Brain microvascular endothelial cell (primary cell): ENCODE measurements around the gene AARSD1.
"Not testable (repeated sequence)": the region's sequence is repeated elsewhere in the genome, so short reads cannot be mapped to it uniquely, and the experiment has no call there.

ENCODE experiments used
- DNase-seq: peaks from one replicate; pipeline ENCODE4 v3.0.0-alpha.2; 2020
- H3K27ac ChIP-seq: fragments of 250-450 bp; sonication (Bioruptor Pico); 2 replicates; pipeline ENCODE4 v1.5.1; 2020; ENCODE audit warnings: mild to moderate bottlenecking, moderate library complexity
- H3K27me3 ChIP-seq: fragments of 250-450 bp; sonication (Bioruptor Pico); replicated peaks from 2 replicates; pipeline ENCODE4 v1.5.1; 2020; ENCODE audit warnings: mild to moderate bottlenecking
- H3K36me3 ChIP-seq: fragments of 250-450 bp; sonication (Bioruptor Pico); replicated peaks from 2 replicates; pipeline ENCODE4 v1.5.1; 2020; ENCODE audit warnings: mild to moderate bottlenecking
- H3K4me3 ChIP-seq: 2 replicates; pipeline ENCODE4 v1.5.1; 2011; ENCODE audit warnings: low read depth, mild to moderate bottlenecking, control low read depth, low read length, moderate library complexity
- CTCF ChIP-seq: IDR thresholded peaks from 2 replicates; pipeline ENCODE4 v1.5.1; 2011; ENCODE audit warnings: low read depth, mild to moderate bottlenecking, moderate library complexity, low read length, control low read depth, inconsistent platforms; ENCODE audit errors: missing control alignments
- in situ Hi-C: cut with HindIII; loops from 2 replicates; pipeline ENCODE4 v1.10.0; 2017; ENCODE audit warnings: low sequenced_read_pairs, low pct_ligation_motif_present

Gene AARSD1

GRCh38 chr17:42982266-42982665 lies 18.0 kb upstream of the AARSD1 start:
- H3K4me3 ChIP-seq, result no peak overlapping the region
- no peak for DNase-seq
- no peaks in the 10 kb centered on the region for H3K27me3 ChIP-seq
- in situ Hi-C loops, result no loop called here
- H3K27ac ChIP-seq, result no peak overlapping the region
- peaks cover 3% of the 10 kb centered on the region for H3K36me3 ChIP-seq
- no peak for TF ChIP-seq CTCF

- Histone ChIP-seq H3K27ac (peak overlapping the region; percentile 55), H3K4me3 (peak overlapping the region; percentile 86), H3K27me3 (no peaks in the 10 kb centered on the region), H3K36me3 (no peaks in the 10 kb centered on the region)
- TF ChIP-seq CTCF, result no peak
- peak; percentile 54 for DNase-seq
- in situ Hi-C loops, result no loop called here
Observed at GRCh38 chr17:42980766-42981397, 16.6 kb upstream of the AARSD1 start.

GRCh38 chr17:42980274-42980765 lies 16.1 kb upstream of the AARSD1 start, which contains the start of gene RUNDC1:
Gene RUNDC1, plus strand, starts transcription at chr17:42980565. Its CDS starts 12 bp downstream, at chr17:42980577.
- in situ Hi-C loops, result no loop called here

GRCh38 chr17:42979511-42980273 lies 15.4 kb upstream of the AARSD1 start, which contains the start of gene PTGES3L:
Gene PTGES3L, minus strand, starts transcription at chr17:42980080. Its CDS starts 27 bp downstream, at chr17:42980053.
- no peak for TF ChIP-seq CTCF
- no peaks in the 10 kb centered on the region for H3K36me3 ChIP-seq
- no peaks in the 10 kb centered on the region for H3K27me3 ChIP-seq
- peak within 1 kb of the TSS; percentile 55 for H3K27ac ChIP-seq
- in situ Hi-C loops, result no loop called here
- peak within 1 kb of the TSS; percentile 86 for H3K4me3 ChIP-seq
- peak; percentile 33 for DNase-seq

More at GRCh38 chr17:42980274-42980765, 16.1 kb upstream of the AARSD1 start, which contains the start of gene RUNDC1:
- DNase-seq, result peak; percentile 82
- Histone ChIP-seq H3K27ac (peak within 1 kb of the TSS; percentile 55), H3K4me3 (peak within 1 kb of the TSS; percentile 86), H3K36me3 (no peaks in the 10 kb centered on the region), H3K27me3 (no peaks in the 10 kb centered on the region)
- no peak for TF ChIP-seq CTCF

GRCh38 chr17:42975701-42976100 lies 11.4 kb upstream of the AARSD1 start:
- H3K27me3 ChIP-seq, H3K27ac ChIP-seq, in situ Hi-C loops, H3K4me3 ChIP-seq, DNase-seq, H3K36me3 ChIP-seq: not testable (repeated sequence)

- TF ChIP-seq CTCF, result no peak
- Histone ChIP-seq H3K4me3 (no peak overlapping the region), H3K27me3 (no peaks in the 10 kb centered on the region), H3K36me3 (no peaks in the 10 kb centered on the region), H3K27ac (no peak overlapping the region)
- DNase-seq, result no peak
- in situ Hi-C loops, result no loop called here
Observed at GRCh38 chr17:42975265-42975664, 11.0 kb upstream of the AARSD1 start.

- H3K27ac ChIP-seq, H3K27me3 ChIP-seq, in situ Hi-C loops, H3K36me3 ChIP-seq, H3K4me3 ChIP-seq, DNase-seq: not testable (repeated sequence)
Observed at GRCh38 chr17:42973323-42973722, 9.1 kb upstream of the AARSD1 start.
